Measurements from ENCODE around the gene SNCA.

Gene SNCA

DNA sequence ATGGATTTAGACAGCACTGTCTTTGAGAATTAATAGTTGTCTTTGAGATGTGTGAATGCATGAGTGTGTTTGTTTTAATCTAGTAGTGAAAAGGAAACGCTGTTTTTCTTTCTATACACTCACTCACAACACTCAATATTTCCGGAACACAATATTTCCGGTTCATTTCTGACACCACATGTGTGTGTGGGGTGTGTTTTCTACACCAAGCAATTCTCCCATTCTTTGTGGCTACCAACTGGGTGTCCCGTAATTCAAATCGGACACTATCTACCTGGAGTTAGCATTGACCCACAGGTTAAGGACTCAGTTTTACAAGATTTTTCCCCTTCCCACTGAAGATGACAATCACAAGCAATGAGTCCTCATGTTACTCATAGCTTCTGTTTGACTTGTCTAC is 113.9 kb downstream of the SNCA start:
- no peak for TF ChIP-seq YY1 (IDR thresholded peaks at IDR 0.05; ENCODE audit: low read depth)

- TF ChIP-seq REST (IDR thresholded peaks at IDR 0.05; ENCODE audit: low read depth) = no peak
- TF ChIP-seq EGR1 (IDR thresholded peaks at IDR 0.05) = no peak
- no peak for TF ChIP-seq TAF1 (IDR thresholded peaks at IDR 0.05; ENCODE audit: low read depth)
- no peak for TF ChIP-seq RAD21 (IDR thresholded peaks at IDR 0.05; ENCODE audit: low read depth)
- no peak for TF ChIP-seq CEBPB (IDR thresholded peaks at IDR 0.05)
- TF ChIP-seq, protein P1, sequence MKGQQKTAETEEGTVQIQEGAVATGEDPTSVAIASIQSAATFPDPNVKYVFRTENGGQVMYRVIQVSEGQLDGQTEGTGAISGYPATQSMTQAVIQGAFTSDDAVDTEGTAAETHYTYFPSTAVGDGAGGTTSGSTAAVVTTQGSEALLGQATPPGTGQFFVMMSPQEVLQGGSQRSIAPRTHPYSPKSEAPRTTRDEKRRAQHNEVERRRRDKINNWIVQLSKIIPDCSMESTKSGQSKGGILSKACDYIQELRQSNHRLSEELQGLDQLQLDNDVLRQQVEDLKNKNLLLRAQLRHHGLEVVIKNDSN (IDR thresholded peaks at IDR 0.05) = no peak
- TF ChIP-seq, protein P2, sequence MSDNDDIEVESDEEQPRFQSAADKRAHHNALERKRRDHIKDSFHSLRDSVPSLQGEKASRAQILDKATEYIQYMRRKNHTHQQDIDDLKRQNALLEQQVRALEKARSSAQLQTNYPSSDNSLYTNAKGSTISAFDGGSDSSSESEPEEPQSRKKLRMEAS (IDR thresholded peaks at IDR 0.05) = no peak
- no peak for TF ChIP-seq TCF12 (IDR thresholded peaks at IDR 0.05; ENCODE audit: low read depth)
- no peak for TF ChIP-seq FOXM1 (IDR thresholded peaks at IDR 0.05; ENCODE audit: borderline replicate concordance, low read depth)
- no peak for TF ChIP-seq ZBTB7A (IDR thresholded peaks at IDR 0.05; ENCODE audit: low read depth)
- TF ChIP-seq TEAD4 (IDR thresholded peaks at IDR 0.05) = no peak
- TF ChIP-seq NFIC (IDR thresholded peaks at IDR 0.05) = no peak
- no peak for TF ChIP-seq EP300 (IDR thresholded peaks at IDR 0.05; ENCODE audit: borderline replicate concordance)
These were observed 114.4 kb downstream of the SNCA start for GRCh38 chr4:89722517-89722916.

DNA sequence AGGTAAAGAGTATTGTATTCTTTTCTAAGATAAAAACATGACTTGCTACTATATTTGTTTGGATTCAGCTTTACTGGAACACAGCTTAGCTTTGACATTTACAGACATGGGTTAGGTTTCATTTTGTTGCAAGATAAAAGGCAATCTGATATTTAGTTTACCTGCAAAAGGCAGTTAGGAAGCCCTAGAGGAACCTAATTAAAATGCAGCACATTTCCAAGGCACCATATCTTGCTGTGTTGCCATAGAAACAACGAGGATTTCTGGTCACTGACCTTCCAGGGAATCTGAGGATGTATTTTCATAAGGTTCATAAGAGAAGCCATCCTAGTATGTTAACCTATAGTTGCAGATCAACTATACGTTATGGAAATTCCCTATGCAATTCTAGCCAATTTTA is 116.0 kb downstream of the SNCA start:
- no peak for TF ChIP-seq EGR1 (IDR thresholded peaks at IDR 0.05)
- TF ChIP-seq TAF1 (IDR thresholded peaks at IDR 0.05; ENCODE audit: low read depth) = no peak
- TF ChIP-seq, protein P1 (IDR thresholded peaks at IDR 0.05) = no peak
- TF ChIP-seq TEAD4 (IDR thresholded peaks at IDR 0.05) = no peak
- no peak for TF ChIP-seq NFIC (IDR thresholded peaks at IDR 0.05)
- no peak for TF ChIP-seq YY1 (IDR thresholded peaks at IDR 0.05; ENCODE audit: low read depth)
- TF ChIP-seq, protein P2 (IDR thresholded peaks at IDR 0.05) = no peak
- TF ChIP-seq CREB1 (IDR thresholded peaks at IDR 0.05; ENCODE audit: low read depth) = no peak
- TF ChIP-seq RAD21 (IDR thresholded peaks at IDR 0.05; ENCODE audit: low read depth) = no peak
- TF ChIP-seq ZBTB7A (IDR thresholded peaks at IDR 0.05; ENCODE audit: low read depth) = no peak

GRCh38 chr4:89719536-89720090 is 117.3 kb downstream of the SNCA start:
- TF ChIP-seq REST (IDR thresholded peaks at IDR 0.05; ENCODE audit: low read depth) = no peak
- TF ChIP-seq NFIC (IDR thresholded peaks at IDR 0.05) = no peak
- no peak for TF ChIP-seq CREB1 (IDR thresholded peaks at IDR 0.05; ENCODE audit: low read depth)
- TF ChIP-seq ZBTB7A (IDR thresholded peaks at IDR 0.05; ENCODE audit: low read depth) = no peak
- TF ChIP-seq RAD21 (IDR thresholded peaks at IDR 0.05; ENCODE audit: low read depth) = no peak
- no peak for TF ChIP-seq EGR1 (IDR thresholded peaks at IDR 0.05)
- TF ChIP-seq TAF1 (IDR thresholded peaks at IDR 0.05; ENCODE audit: low read depth) = no peak
- no peak for TF ChIP-seq TEAD4 (IDR thresholded peaks at IDR 0.05)
- no peak for TF ChIP-seq FOXM1 (IDR thresholded peaks at IDR 0.05; ENCODE audit: borderline replicate concordance, low read depth)
- no peak for TF ChIP-seq CEBPB (IDR thresholded peaks at IDR 0.05)
- TF ChIP-seq, protein P1 (IDR thresholded peaks at IDR 0.05) = no peak
- no peak for TF ChIP-seq TCF12 (IDR thresholded peaks at IDR 0.05; ENCODE audit: low read depth)

- TF ChIP-seq REST (IDR thresholded peaks at IDR 0.05; ENCODE audit: low read depth) (no peak), CREB1 (IDR thresholded peaks at IDR 0.05; ENCODE audit: low read depth) (no peak), FOXM1 (IDR thresholded peaks at IDR 0.05; ENCODE audit: borderline replicate concordance, low read depth) (no peak), TEAD4 (IDR thresholded peaks at IDR 0.05) (no peak), NFIC (IDR thresholded peaks at IDR 0.05) (no peak), YY1 (IDR thresholded peaks at IDR 0.05; ENCODE audit: low read depth) (no peak), TCF12 (IDR thresholded peaks at IDR 0.05; ENCODE audit: low read depth) (no peak), RAD21 (IDR thresholded peaks at IDR 0.05; ENCODE audit: low read depth) (no peak), EGR1 (IDR thresholded peaks at IDR 0.05) (no peak), EP300 (IDR thresholded peaks at IDR 0.05; ENCODE audit: borderline replicate concordance) (no peak), TAF1 (IDR thresholded peaks at IDR 0.05; ENCODE audit: low read depth) (no peak), ZBTB7A (IDR thresholded peaks at IDR 0.05; ENCODE audit: low read depth) (no peak), CEBPB (IDR thresholded peaks at IDR 0.05) (no peak)
- TF ChIP-seq, protein P2 (IDR thresholded peaks at IDR 0.05) = no peak
- TF ChIP-seq, protein P1 (IDR thresholded peaks at IDR 0.05) = no peak
These were observed 120.1 kb downstream of the SNCA start for GRCh38 chr4:89716893-89717292.
